H1 (cell line): Measurements from ENCODE around the gene ALOX5AP.

Experiments
- BACH1 ChIP-seq: IDR thresholded peaks from 2 replicates; pipeline ENCODE4 v1.6.1; 2012; ENCODE audit warnings: low read length, improper control_type of control experiment
- EGR1 ChIP-seq: IDR thresholded peaks from 2 replicates; pipeline ENCODE4 v1.6.1; 2011; ENCODE audit warnings: low read depth, low read length, borderline replicate concordance
- EZH2 ChIP-seq: fragments of 200-600 bp; sonication (generic); IDR thresholded peaks from 2 replicates; pipeline ENCODE4 v1.7.1; 2012; ENCODE audit warnings: low read depth, mild to moderate bottlenecking, moderate library complexity, low read length, inconsistent platforms; ENCODE audit not compliant: severe bottlenecking
- POLR2A ChIP-seq, 2 experiments: IDR thresholded peaks; 1 replicate in 1 of 2; 2 replicates in 1 of 2; pipeline ENCODE4 v1.6.1; 2011; ENCODE audit warnings: low read depth in 2 of 2, low read length in 2 of 2, mild to moderate bottlenecking in 2 of 2; ENCODE audit errors: control extremely low read depth in 1 of 2
- POLR2AphosphoS5 ChIP-seq: IDR thresholded peaks from 2 replicates; pipeline ENCODE4 v1.6.1; 2011; ENCODE audit warnings: low read depth, low read length
- RFX5 ChIP-seq: IDR thresholded peaks from 2 replicates; pipeline ENCODE4 v1.6.1; 2011; ENCODE audit warnings: low read depth, low read length, improper control_type of control experiment, borderline replicate concordance
- RXRA ChIP-seq: IDR thresholded peaks from 2 replicates; pipeline ENCODE4 v1.6.1; 2011; ENCODE audit warnings: low read depth, mild to moderate bottlenecking, low read length, moderate library complexity; ENCODE audit not compliant: insufficient read depth
- SIRT6 ChIP-seq: IDR thresholded peaks from one replicate; pipeline ENCODE4 v1.7.1; 2012; ENCODE audit warnings: low read length, inconsistent platforms
- SIX5 ChIP-seq: IDR thresholded peaks from 2 replicates; pipeline ENCODE4 v1.6.1; 2011; ENCODE audit warnings: mild to moderate bottlenecking, low read depth, low read length
- ZNF274 ChIP-seq: IDR thresholded peaks from 2 replicates; pipeline ENCODE4 v1.7.0; 2012; ENCODE audit warnings: low read length, borderline replicate concordance; ENCODE audit errors: extremely low read depth
- TF ChIP-seq, protein P1 (sequence below), 3 experiments: IDR thresholded peaks; 1 replicate in 2 of 3; 2 replicates in 1 of 3; pipeline versions ENCODE4 v1.5.1 to v1.6.1; 2011; ENCODE audit warnings: low read length in 3 of 3, mild to moderate bottlenecking in 3 of 3, inconsistent platforms in 2 of 3, low read depth in 1 of 3, moderate library complexity in 1 of 3; ENCODE audit not compliant: insufficient read depth in 1 of 3; ENCODE audit errors: control extremely low read depth in 1 of 3
- TF ChIP-seq, protein P2 (sequence below): IDR thresholded peaks from 2 replicates; pipeline ENCODE4 v1.6.1; 2011; ENCODE audit warnings: low read depth, mild to moderate bottlenecking, low read length; ENCODE audit not compliant: insufficient read depth

DNA sequence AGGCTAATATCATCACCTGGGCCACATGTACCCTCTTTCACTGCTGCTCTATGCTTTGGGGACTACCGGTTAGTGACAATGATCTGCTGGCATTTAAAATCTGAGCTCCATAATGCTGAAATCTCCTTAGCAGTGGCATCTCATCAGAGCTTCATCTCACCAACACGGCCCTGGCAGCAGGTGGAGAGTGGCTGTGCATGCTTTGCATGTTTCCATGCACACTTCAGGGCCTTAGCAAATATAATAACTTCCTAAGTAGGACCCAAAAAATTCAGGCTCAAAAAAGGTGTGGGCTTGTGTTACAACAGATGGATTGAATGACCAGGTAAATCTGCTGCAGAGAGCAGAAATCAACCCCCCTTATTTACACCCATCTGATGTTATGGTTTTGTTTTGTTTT, 55.2 kb downstream of the ALOX5AP start:
- no peak for TF ChIP-seq SIX5
- no peak for TF ChIP-seq POLR2A (IDR thresholded peaks at IDR 0.05; ENCODE audit: control extremely low read depth in 1 of 2, low read depth in 2 of 2, low read length in 2 of 2)
- TF ChIP-seq RFX5, result no peak
- no peak for TF ChIP-seq SIRT6
- TF ChIP-seq, protein P1, sequence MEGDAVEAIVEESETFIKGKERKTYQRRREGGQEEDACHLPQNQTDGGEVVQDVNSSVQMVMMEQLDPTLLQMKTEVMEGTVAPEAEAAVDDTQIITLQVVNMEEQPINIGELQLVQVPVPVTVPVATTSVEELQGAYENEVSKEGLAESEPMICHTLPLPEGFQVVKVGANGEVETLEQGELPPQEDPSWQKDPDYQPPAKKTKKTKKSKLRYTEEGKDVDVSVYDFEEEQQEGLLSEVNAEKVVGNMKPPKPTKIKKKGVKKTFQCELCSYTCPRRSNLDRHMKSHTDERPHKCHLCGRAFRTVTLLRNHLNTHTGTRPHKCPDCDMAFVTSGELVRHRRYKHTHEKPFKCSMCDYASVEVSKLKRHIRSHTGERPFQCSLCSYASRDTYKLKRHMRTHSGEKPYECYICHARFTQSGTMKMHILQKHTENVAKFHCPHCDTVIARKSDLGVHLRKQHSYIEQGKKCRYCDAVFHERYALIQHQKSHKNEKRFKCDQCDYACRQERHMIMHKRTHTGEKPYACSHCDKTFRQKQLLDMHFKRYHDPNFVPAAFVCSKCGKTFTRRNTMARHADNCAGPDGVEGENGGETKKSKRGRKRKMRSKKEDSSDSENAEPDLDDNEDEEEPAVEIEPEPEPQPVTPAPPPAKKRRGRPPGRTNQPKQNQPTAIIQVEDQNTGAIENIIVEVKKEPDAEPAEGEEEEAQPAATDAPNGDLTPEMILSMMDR (IDR thresholded peaks at IDR 0.05; ENCODE audit: control extremely low read depth in 1 of 3, insufficient read depth in 1 of 3, low read depth in 1 of 3, low read length in 3 of 3), result no peak
- no peak for TF ChIP-seq BACH1
- no peak for TF ChIP-seq POLR2AphosphoS5
- TF ChIP-seq EZH2, result no peak
- TF ChIP-seq, protein P2, sequence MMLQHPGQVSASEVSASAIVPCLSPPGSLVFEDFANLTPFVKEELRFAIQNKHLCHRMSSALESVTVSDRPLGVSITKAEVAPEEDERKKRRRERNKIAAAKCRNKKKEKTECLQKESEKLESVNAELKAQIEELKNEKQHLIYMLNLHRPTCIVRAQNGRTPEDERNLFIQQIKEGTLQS, result no peak
- no peak for TF ChIP-seq ZNF274
- TF ChIP-seq EGR1, result no peak
- no peak for TF ChIP-seq RXRA
